Panc1 (cell line): Measurements from ENCODE around the gene CCDC12. TPM values are rescaled to one million over a fixed set of nuclear protein-coding genes. Genes with fewer than 3 reads are reported as not detected.

Experiments used
- ATAC-seq: fragments of 200-7000 bp; cut with Tn5 transposase; 2 replicates; pipeline ENCODE4 v1.9.1; 2020; ENCODE audit warnings: mild to moderate bottlenecking, moderate library complexity
- BruUV-seq: library from RNA; stranded (reverse); fragments of 400-500 nt; replicated peaks from 2 replicates; lab custom pipeline; 2021; lab: Mats Ljungman, UMichigan
- CTCF ChIA-PET: fragments of 300-600 bp; sonication (Branson Sonifier 250); formaldehyde crosslinking; loops from one replicate; lab custom pipeline; 2022; ENCODE audit warnings: antibody characterized with exemption; lab: Charles Lee
- POLR2A ChIA-PET: fragments of 300-600 bp; sonication (Branson Sonifier 250); formaldehyde crosslinking; loops from one replicate; lab custom pipeline; 2022; ENCODE audit warnings: antibody characterized with exemption; lab: Charles Lee
- DNase-seq: peaks from one replicate; pipeline ENCODE4 v3.0.0-alpha.2; 2010; ENCODE audit warnings: low read depth, low spot score
- H3K27ac ChIP-seq: 2 replicates; pipeline ENCODE4 v1.5.1; 2011; ENCODE audit warnings: mild to moderate bottlenecking, low read length, inconsistent platforms
- H3K27me3 ChIP-seq: fragments of 200-500 bp; sonication (Bioruptor generic); 2 replicates; pipeline ENCODE4 v1.6.0; 2014; ENCODE audit warnings: low read length, inconsistent platforms; ENCODE audit not compliant: control insufficient read depth, insufficient read depth
- H3K36me3 ChIP-seq: fragments of 200-500 bp; sonication (Bioruptor generic); 2 replicates; pipeline ENCODE4 v1.5.1; 2014; ENCODE audit warnings: inconsistent platforms, mild to moderate bottlenecking, low read length, moderate library complexity; ENCODE audit not compliant: control insufficient read depth, insufficient read depth
- H3K4me1 ChIP-seq: 2 replicates; pipeline ENCODE4 v1.5.1; 2011; ENCODE audit warnings: inconsistent platforms, mild to moderate bottlenecking, low read length, moderate library complexity; ENCODE audit not compliant: control insufficient read depth, insufficient read depth
- H3K4me3 ChIP-seq, 2 experiments: 2 replicates each; pipeline ENCODE4 v1.5.1; 2011 to 2012; ENCODE audit warnings: low read depth in 2 of 2, low read length in 2 of 2, mild to moderate bottlenecking in 2 of 2, inconsistent platforms in 1 of 2, moderate library complexity in 1 of 2
- H3K9me3 ChIP-seq: fragments of 200-500 bp; sonication (Bioruptor generic); 2 replicates; pipeline ENCODE4 v1.5.1; 2014; ENCODE audit warnings: low read depth, mild to moderate bottlenecking, inconsistent platforms, low read length, moderate library complexity; ENCODE audit not compliant: control insufficient read depth, insufficient read depth
- CTCF ChIP-seq: fragments of 450-650 bp; IDR thresholded peaks from 2 replicates; pipeline ENCODE4 v1.5.1; 2017; ENCODE audit warnings: mild to moderate bottlenecking
- POLR2AphosphoS5 ChIP-seq: IDR thresholded peaks from 2 replicates; pipeline ENCODE4 v1.6.1; 2012; ENCODE audit warnings: mild to moderate bottlenecking, low read depth, low read length, moderate library complexity
- REST ChIP-seq, 2 experiments: IDR thresholded peaks; 2 replicates each; pipeline ENCODE4 v1.6.1; 2011 to 2012; ENCODE audit warnings: low read depth in 2 of 2, control low read depth in 1 of 2, low read length in 1 of 2, mild to moderate bottlenecking in 1 of 2, moderate library complexity in 1 of 2; ENCODE audit not compliant: insufficient read depth in 1 of 2
- SIN3A ChIP-seq: IDR thresholded peaks from 2 replicates; pipeline ENCODE4 v1.6.1; 2012; ENCODE audit warnings: low read depth, mild to moderate bottlenecking, low read length, moderate library complexity, borderline replicate concordance; ENCODE audit not compliant: insufficient read depth
- TCF7L2 ChIP-seq: IDR thresholded peaks from 2 replicates; pipeline ENCODE4 v1.6.1; 2011; ENCODE audit warnings: mild to moderate bottlenecking, low read depth, low read length, inconsistent platforms
- in situ Hi-C: cut with HindIII; loops from 2 replicates; pipeline ENCODE4 v1.10.0; 2016; ENCODE audit warnings: low sequenced_read_pairs, low pct_unique_long_range_greater_than_20kb
- intact Hi-C: fragments of 100-400 bp; cut with micrococcal nuclease; formaldehyde crosslinking; loops from one replicate; pipeline ENCODE4 v1.10.0; 2022; ENCODE audit not compliant: unreplicated experiment
- total RNA-seq: library from RNA; stranded (reverse); gene quantifications from one replicate; pipeline ENCODE4 v1.2.1, GENCODE V29; 2021; ENCODE audit not compliant: unreplicated experiment

CCDC12 gene
- total RNA-seq, 1 experiment from 2014 or later = 35.5 TPM

- DNase-seq (no peak), ATAC-seq (peak; percentile 53; the same call in 1 of the 2 replicates)
- POLR2A ChIA-PET = no interaction called here
- Histone ChIP-seq H3K27ac (no peak overlapping the region), H3K36me3 (peaks cover 7% of the 10 kb centered on the region), H3K4me3 (no peak overlapping the region), H3K4me1 (no peaks in the 10 kb centered on the region), H3K9me3 (no peaks in the 10 kb centered on the region), H3K27me3 (no peaks in the 10 kb centered on the region)
- in situ Hi-C loops (no loop called here), intact Hi-C loops (no loop called here)
- TF ChIP-seq SIN3A = no peak
- TF ChIP-seq CTCF = no peak
- no peak for TF ChIP-seq POLR2AphosphoS5
- no peak for TF ChIP-seq TCF7L2
- no peak for TF ChIP-seq REST (IDR thresholded peaks at IDR 0.05; ENCODE audit: insufficient read depth in 1 of 2, low read depth in 2 of 2, low read length in 1 of 2)
- no TSS peak for BruUV-seq
- CTCF ChIA-PET = no interaction called here
Observed at GRCh38 chr3:47017504-47018268, 41.1 kb upstream of the CCDC12 start.

GRCh38 chr3:47016934-47017435, 40.4 kb upstream of the CCDC12 start:
- DNase-seq (no peak), ATAC-seq (no peak)
- Histone ChIP-seq H3K4me1 (no peaks in the 10 kb centered on the region), H3K27ac (no peak overlapping the region), H3K27me3 (no peaks in the 10 kb centered on the region), H3K4me3 (no peak overlapping the region), H3K36me3 (peaks cover 7% of the 10 kb centered on the region), H3K9me3 (no peaks in the 10 kb centered on the region)
- no TSS peak for BruUV-seq
- in situ Hi-C loops = no loop called here
- TF ChIP-seq REST (IDR thresholded peaks at IDR 0.05; ENCODE audit: insufficient read depth in 1 of 2, low read depth in 2 of 2, low read length in 1 of 2) (no peak), TCF7L2 (no peak), SIN3A (no peak), CTCF (no peak), POLR2AphosphoS5 (no peak)
- ChIA-PET CTCF (no interaction called here), POLR2A (no interaction called here)
- intact Hi-C loops = no loop called here
